Esophagus muscularis mucosa (tissue), 4 donors: ENCODE measurements around the gene CDC42EP4.

ENCODE experiments used
- EP300 ChIP-seq: sonication (generic); formaldehyde crosslinking; IDR thresholded peaks from one replicate; pipeline ENCODE4 v1.6.1; 2017; ENCODE audit warnings: antibody characterized with exemption
- POLR2A ChIP-seq: fragments of 450-650 bp; IDR thresholded peaks from one replicate; pipeline ENCODE4 v1.6.1; 2017; ENCODE audit warnings: antibody characterized with exemption, moderate library complexity, mild to moderate bottlenecking, low read depth
- TF ChIP-seq, protein P1 (sequence below), 3 experiments: fragments of 200-600 bp in 2 of 3; fragments of 450-650 bp in 1 of 3; sonication (generic) in 2 of 3; IDR thresholded peaks; one replicate each; pipeline ENCODE4 v1.5.1; 2017 to 2019; ENCODE audit warnings: antibody characterized with exemption in 3 of 3, mild to moderate bottlenecking in 2 of 3, moderate library complexity in 1 of 3

DNA sequence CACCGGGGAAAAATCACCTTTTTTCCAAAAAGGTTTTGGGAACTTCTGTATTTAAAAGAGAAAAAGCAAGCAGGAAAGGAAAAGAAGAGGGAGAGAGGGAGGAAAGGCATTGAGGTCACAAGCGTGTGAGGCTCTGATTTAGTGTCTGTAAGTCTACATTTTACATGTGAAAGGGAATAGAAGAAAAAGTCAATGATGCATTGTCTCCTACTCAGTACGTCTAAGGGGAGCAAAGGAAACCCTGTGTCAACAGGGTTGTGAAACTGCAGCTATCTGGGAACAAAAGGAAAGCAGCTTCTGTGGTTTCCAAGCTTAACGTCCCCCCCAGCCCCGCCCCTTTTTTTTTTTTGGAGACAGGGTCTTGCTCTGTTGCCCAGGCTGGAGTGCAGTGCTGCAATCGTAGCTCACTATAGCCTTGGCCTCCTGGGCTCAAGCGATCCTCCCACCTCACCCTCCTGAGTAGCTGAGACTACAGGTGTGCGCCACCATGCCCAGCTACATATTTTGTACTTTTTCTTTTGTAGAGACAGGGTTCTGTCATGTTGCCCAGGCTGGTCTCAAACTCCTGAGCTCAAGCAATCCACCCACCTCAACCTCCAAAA lies 1.8 kb upstream of the CDC42EP4 start:
- TF ChIP-seq, protein P1, sequence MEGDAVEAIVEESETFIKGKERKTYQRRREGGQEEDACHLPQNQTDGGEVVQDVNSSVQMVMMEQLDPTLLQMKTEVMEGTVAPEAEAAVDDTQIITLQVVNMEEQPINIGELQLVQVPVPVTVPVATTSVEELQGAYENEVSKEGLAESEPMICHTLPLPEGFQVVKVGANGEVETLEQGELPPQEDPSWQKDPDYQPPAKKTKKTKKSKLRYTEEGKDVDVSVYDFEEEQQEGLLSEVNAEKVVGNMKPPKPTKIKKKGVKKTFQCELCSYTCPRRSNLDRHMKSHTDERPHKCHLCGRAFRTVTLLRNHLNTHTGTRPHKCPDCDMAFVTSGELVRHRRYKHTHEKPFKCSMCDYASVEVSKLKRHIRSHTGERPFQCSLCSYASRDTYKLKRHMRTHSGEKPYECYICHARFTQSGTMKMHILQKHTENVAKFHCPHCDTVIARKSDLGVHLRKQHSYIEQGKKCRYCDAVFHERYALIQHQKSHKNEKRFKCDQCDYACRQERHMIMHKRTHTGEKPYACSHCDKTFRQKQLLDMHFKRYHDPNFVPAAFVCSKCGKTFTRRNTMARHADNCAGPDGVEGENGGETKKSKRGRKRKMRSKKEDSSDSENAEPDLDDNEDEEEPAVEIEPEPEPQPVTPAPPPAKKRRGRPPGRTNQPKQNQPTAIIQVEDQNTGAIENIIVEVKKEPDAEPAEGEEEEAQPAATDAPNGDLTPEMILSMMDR (IDR thresholded peaks at IDR 0.05): no peak
- TF ChIP-seq EP300 (no peak), POLR2A (no peak)
